ENCODE results near the gene VPS13D. TPM values are rescaled to one million over a fixed set of nuclear protein-coding genes. Genes with fewer than 3 reads are reported as not detected.

The VPS13D gene
- total RNA-seq, 4 donors from 2014 or later: 94.4 to 472 (median 163) TPM

DNA sequence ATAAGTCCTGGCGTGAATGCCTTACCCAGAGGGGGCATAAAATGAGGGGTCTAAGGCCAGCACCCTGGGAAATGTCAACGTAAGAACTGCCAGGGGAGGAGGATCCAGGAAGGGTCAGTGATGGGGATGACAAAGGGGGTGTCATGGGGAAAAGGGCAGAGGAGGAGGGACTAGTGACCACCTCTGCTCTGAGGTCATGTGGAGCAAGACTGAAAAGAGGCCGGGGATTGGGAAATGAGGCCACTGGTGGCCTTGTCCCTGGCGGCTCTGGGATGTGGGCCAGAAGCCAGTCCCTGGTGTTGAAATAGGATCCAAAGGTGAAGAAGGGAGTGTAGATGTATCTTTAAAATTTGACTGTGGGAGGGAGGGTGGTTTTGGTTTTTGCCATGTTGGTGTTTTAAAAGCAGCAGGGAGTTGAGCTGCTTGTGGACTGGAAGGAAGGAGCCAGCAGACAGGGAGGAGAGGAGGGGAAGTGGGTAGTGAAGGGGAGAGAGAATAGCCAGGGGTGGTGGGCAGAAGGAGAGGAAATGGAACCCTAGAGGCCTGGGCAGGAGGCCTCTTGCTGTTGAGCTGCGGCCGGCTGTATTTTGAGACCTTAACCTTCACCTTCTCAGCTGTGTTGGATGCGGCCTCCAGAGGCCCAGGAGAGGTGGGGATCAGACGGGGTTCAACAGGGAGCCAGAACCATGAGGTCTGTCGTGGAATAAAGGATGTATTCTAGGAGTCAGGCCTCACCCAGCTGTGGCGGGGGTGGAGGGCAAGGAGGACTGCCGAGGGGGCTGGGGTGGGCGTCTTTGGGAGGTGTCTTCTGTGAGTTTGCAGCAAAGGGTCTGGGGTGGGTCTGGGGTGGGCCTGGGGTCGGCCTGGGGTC is 295.7 kb downstream of the VPS13D start:
- WGBS: 83% methylated on average over 13 of the region's 13 CpGs
- Histone ChIP-seq H3K4me3 (no peak overlapping the region), H3K36me3 (no peaks in the 10 kb centered on the region), H3K4me1 (peaks cover 11% of the 10 kb centered on the region), H3K27ac (no peak overlapping the region), H3K9me3 (no peaks in the 10 kb centered on the region), H3K27me3 (no peaks in the 10 kb centered on the region)
- DNase-seq (ENCODE audit: low spot score in 2 of 2): peak; percentile 77 to 84
- no peak for TF ChIP-seq POLR2AphosphoS5 (IDR thresholded peaks at IDR 0.05)
- TF ChIP-seq, protein P1, sequence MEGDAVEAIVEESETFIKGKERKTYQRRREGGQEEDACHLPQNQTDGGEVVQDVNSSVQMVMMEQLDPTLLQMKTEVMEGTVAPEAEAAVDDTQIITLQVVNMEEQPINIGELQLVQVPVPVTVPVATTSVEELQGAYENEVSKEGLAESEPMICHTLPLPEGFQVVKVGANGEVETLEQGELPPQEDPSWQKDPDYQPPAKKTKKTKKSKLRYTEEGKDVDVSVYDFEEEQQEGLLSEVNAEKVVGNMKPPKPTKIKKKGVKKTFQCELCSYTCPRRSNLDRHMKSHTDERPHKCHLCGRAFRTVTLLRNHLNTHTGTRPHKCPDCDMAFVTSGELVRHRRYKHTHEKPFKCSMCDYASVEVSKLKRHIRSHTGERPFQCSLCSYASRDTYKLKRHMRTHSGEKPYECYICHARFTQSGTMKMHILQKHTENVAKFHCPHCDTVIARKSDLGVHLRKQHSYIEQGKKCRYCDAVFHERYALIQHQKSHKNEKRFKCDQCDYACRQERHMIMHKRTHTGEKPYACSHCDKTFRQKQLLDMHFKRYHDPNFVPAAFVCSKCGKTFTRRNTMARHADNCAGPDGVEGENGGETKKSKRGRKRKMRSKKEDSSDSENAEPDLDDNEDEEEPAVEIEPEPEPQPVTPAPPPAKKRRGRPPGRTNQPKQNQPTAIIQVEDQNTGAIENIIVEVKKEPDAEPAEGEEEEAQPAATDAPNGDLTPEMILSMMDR (IDR thresholded peaks at IDR 0.05): no peak
- no peak for TF ChIP-seq POLR2A (IDR thresholded peaks at IDR 0.05)
- TF ChIP-seq EP300 (IDR thresholded peaks at IDR 0.05): no peak

GRCh38 chr1:12527564-12527963 is 297.7 kb downstream of the VPS13D start:
- Histone ChIP-seq H3K27ac (no peak overlapping the region), H3K9me3 (no peaks in the 10 kb centered on the region), H3K4me3 (no peak overlapping the region), H3K36me3 (no peaks in the 10 kb centered on the region), H3K4me1 (peaks cover 11% of the 10 kb centered on the region), H3K27me3 (no peaks in the 10 kb centered on the region)
- DNase-seq (ENCODE audit: low spot score in 2 of 2): no peak
- 98% methylated on average over 9 of the region's 16 CpGs for WGBS
- TF ChIP-seq POLR2A (IDR thresholded peaks at IDR 0.05): no peak

DNA sequence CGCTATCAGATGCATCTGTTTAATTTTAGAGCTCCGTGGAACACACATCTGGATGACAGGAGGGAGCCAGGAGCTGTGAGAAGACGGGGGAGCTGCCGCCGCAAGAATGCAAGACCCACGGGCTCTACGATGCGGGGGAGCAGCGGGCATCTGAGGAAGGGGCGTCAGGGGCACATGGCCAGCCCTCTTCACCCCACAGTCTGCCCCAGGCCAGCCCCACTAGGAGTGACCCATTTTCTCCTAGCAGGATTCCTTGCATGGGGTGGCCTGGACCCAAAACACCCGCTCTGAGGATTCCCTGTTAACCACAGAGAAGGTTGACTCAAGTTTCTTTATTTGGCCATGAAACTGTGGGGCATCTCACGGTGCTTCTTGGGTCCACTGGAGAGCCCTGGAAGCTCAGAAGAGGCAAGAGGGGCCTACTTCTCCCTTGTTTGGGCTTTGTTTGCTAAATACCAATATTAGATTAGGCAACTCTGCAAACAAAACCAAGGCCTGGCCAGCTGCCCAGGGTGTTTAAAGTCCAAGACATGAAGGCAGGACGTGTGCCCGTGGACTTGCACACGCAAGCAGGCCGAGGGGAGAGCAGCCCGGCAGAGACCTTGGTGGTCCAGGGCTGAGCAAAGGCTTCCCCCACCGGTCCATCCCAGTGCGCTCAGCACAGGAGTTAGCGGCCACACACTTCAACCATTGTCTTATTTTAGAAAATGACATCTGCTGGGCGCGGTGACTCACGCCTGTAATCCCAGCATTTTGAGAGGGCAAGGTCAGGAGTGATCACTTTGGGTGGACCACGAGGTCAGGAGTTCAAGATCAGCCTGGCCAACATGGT is 298.4 kb downstream of the VPS13D start:
- H3K9me3 ChIP-seq: no peaks in the 10 kb centered on the region
- peaks cover 11% of the 10 kb centered on the region for H3K4me1 ChIP-seq
- H3K27ac ChIP-seq: no peak overlapping the region
- peak; percentile 89 to 92 for DNase-seq (ENCODE audit: low spot score in 2 of 2)
- no peak overlapping the region for H3K4me3 ChIP-seq
- 77% methylated on average over 21 of the region's 24 CpGs for WGBS
- no peaks in the 10 kb centered on the region for H3K27me3 ChIP-seq
- no peaks in the 10 kb centered on the region for H3K36me3 ChIP-seq
- no peak for TF ChIP-seq POLR2AphosphoS5 (IDR thresholded peaks at IDR 0.05)
- TF ChIP-seq EP300 (IDR thresholded peaks at IDR 0.05): no peak
- TF ChIP-seq POLR2A (IDR thresholded peaks at IDR 0.05): no peak
- TF ChIP-seq, protein P1 (IDR thresholded peaks at IDR 0.05): no peak

- Histone ChIP-seq H3K36me3 (no peaks in the 10 kb centered on the region), H3K27me3 (no peaks in the 10 kb centered on the region), H3K9me3 (no peaks in the 10 kb centered on the region), H3K4me1 (peaks cover 11% of the 10 kb centered on the region), H3K4me3 (no peak overlapping the region), H3K27ac (no peak overlapping the region)
- DNase-seq (ENCODE audit: low spot score in 2 of 2): no peak
- WGBS: 98% methylated on average over 3 of the region's 3 CpGs
- TF ChIP-seq POLR2A (IDR thresholded peaks at IDR 0.05): no peak
- TF ChIP-seq, protein P1 (IDR thresholded peaks at IDR 0.05): no peak
- no peak for TF ChIP-seq POLR2AphosphoS5 (IDR thresholded peaks at IDR 0.05)
- TF ChIP-seq EP300 (IDR thresholded peaks at IDR 0.05): no peak
Measured at GRCh38 chr1:12529640-12530174, 299.9 kb downstream of the VPS13D start.

- H3K4me3 ChIP-seq: no peak overlapping the region
- TF ChIP-seq, protein P1 (IDR thresholded peaks at IDR 0.05): no peak
- no peak for TF ChIP-seq POLR2A (IDR thresholded peaks at IDR 0.05)
- TF ChIP-seq EP300 (IDR thresholded peaks at IDR 0.05): no peak
- no peak for TF ChIP-seq POLR2AphosphoS5 (IDR thresholded peaks at IDR 0.05)
Measured at GRCh38 chr1:12530462-12531178, 300.8 kb downstream of the VPS13D start.

More at GRCh38 chr1:12530462-12531178, 300.8 kb downstream of the VPS13D start:
- no peaks in the 10 kb centered on the region for H3K27me3 ChIP-seq
- 88% methylated on average over 11 of the region's 11 CpGs for WGBS
- H3K27ac ChIP-seq: no peak overlapping the region
- H3K9me3 ChIP-seq: no peaks in the 10 kb centered on the region
- peaks cover 11% of the 10 kb centered on the region for H3K4me1 ChIP-seq
- H3K36me3 ChIP-seq: no peaks in the 10 kb centered on the region
- no peak for DNase-seq (ENCODE audit: low spot score in 2 of 2)
